ENCODE data around the gene OTOF.

The OTOF gene

GRCh38 chr2:26494199-26494598 is 16.3 kb upstream of the OTOF start:
- no peak for DNase-seq (ENCODE audit: low read depth, low spot score)
- in situ Hi-C loops (cut with HindIII; ENCODE audit: low sequenced_read_pairs): no loop called here
- H3K4me3 ChIP-seq (ENCODE audit: low read depth, low read length): no peak overlapping the region
- no peak for TF ChIP-seq CTCF (IDR thresholded peaks at IDR 0.05; ENCODE audit: low read depth, low read length)

- DNase-seq (ENCODE audit: low read depth, low spot score): no peak
- no peak overlapping the region for H3K4me3 ChIP-seq (ENCODE audit: low read depth, low read length)
- TF ChIP-seq CTCF (IDR thresholded peaks at IDR 0.05; ENCODE audit: low read depth, low read length): no peak
- in situ Hi-C loops (cut with HindIII; ENCODE audit: low sequenced_read_pairs): no loop called here
These were observed 15.6 kb upstream of the OTOF start for GRCh38 chr2:26493566-26493965.

GRCh38 chr2:26492749-26493515 is 15.0 kb upstream of the OTOF start:
- DNase-seq (ENCODE audit: low read depth, low spot score): no peak
- no peak overlapping the region for H3K4me3 ChIP-seq (ENCODE audit: low read depth, low read length)
- in situ Hi-C loops (cut with HindIII; ENCODE audit: low sequenced_read_pairs): no loop called here
- TF ChIP-seq CTCF (IDR thresholded peaks at IDR 0.05; ENCODE audit: low read depth, low read length): no peak

GRCh38 chr2:26491563-26492167 is 13.7 kb upstream of the OTOF start:
- no peak overlapping the region for H3K4me3 ChIP-seq (ENCODE audit: low read depth, low read length)
- no peak for TF ChIP-seq CTCF (IDR thresholded peaks at IDR 0.05; ENCODE audit: low read depth, low read length)
- no peak for DNase-seq (ENCODE audit: low read depth, low spot score)
- in situ Hi-C loops (cut with HindIII; ENCODE audit: low sequenced_read_pairs): no loop called here

- no peak for DNase-seq (ENCODE audit: low read depth, low spot score)
- H3K4me3 ChIP-seq (ENCODE audit: low read depth, low read length): no peak overlapping the region
- no peak for TF ChIP-seq CTCF (IDR thresholded peaks at IDR 0.05; ENCODE audit: low read depth, low read length)
- in situ Hi-C loops (cut with HindIII; ENCODE audit: low sequenced_read_pairs): no loop called here
These were observed 11.4 kb upstream of the OTOF start for GRCh38 chr2:26489213-26489850.

GRCh38 chr2:26488463-26489212 is 10.7 kb upstream of the OTOF start:
- in situ Hi-C loops (cut with HindIII; ENCODE audit: low sequenced_read_pairs): no loop called here
- TF ChIP-seq CTCF (IDR thresholded peaks at IDR 0.05; ENCODE audit: low read depth, low read length): no peak
- DNase-seq (ENCODE audit: low read depth, low spot score): no peak
- no peak overlapping the region for H3K4me3 ChIP-seq (ENCODE audit: low read depth, low read length)
